ENCODE data around the gene SLC35B1.
"Not testable (repeated sequence)": the region's sequence is repeated elsewhere in the genome, so short reads cannot be mapped to it uniquely, and the experiment has no call there.

The SLC35B1 gene

GRCh38 chr17:49676276-49676868, 31.4 kb downstream of the SLC35B1 start:
- Histone ChIP-seq H3K9me3 (ENCODE audit: insufficient read depth, low read length) (no peaks in the 10 kb centered on the region), H2AFZ (ENCODE audit: low read depth, low read length) (no peak overlapping the region), H3K79me2 (ENCODE audit: low read length) (peaks cover 53% of the 10 kb centered on the region), H3K4me2 (ENCODE audit: low read length) (peak overlapping the region; percentile 99), H3K27me3 (ENCODE audit: low read depth, low read length) (no peaks in the 10 kb centered on the region; the same call in 1 of the 2 replicates), H3K9ac (ENCODE audit: low read length) (peak overlapping the region; percentile 97), H3K27ac (ENCODE audit: low read length) (peak overlapping the region; percentile 83), H3K4me1 (ENCODE audit: low read length) (peaks cover 23% of the 10 kb centered on the region), H3K4me3 (ENCODE audit: low read length) (peak overlapping the region; percentile 96), H4K20me1 (ENCODE audit: insufficient read depth, low read length) (peaks cover 34% of the 10 kb centered on the region), H3K36me3 (replicated peaks; ENCODE audit: low read depth, low read length) (peaks cover 11% of the 10 kb centered on the region)
- TF ChIP-seq CTCF (IDR thresholded peaks at IDR 0.05; ENCODE audit: low read depth, low read length) (no peak), EZH2phosphoT487 (IDR thresholded peaks at IDR 0.05; ENCODE audit: low read depth) (no peak)

DNA sequence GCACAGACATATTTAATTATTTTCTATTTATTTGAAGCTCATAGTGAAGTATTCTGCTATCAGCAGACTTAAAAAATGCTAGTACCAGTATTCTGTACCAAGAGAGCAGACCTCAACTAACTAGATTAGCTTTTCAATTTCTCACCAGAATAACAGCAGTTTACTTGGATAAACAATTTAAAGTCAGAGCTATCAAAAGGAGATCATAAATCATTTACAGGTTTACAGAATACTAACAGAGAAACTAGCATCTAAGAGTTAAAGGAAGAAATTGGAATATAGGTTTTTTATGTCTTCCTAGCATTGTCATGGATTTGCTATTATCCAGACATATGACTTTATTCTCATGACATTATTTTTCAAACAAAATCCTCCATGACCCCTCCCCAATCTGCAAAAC, 33.3 kb downstream of the SLC35B1 start:
- Histone ChIP-seq H3K27ac (ENCODE audit: low read length) (no peak overlapping the region), H3K9ac (ENCODE audit: low read length) (no peak overlapping the region), H3K9me3 (ENCODE audit: insufficient read depth, low read length) (no peaks in the 10 kb centered on the region), H3K36me3 (replicated peaks; ENCODE audit: low read depth, low read length) (peaks cover 11% of the 10 kb centered on the region), H2AFZ (ENCODE audit: low read depth, low read length) (no peak overlapping the region), H3K27me3 (ENCODE audit: low read depth, low read length) (no peaks in the 10 kb centered on the region), H4K20me1 (ENCODE audit: insufficient read depth, low read length) (peaks cover 48% of the 10 kb centered on the region), H3K4me1 (ENCODE audit: low read length) (peaks cover 23% of the 10 kb centered on the region), H3K4me2 (ENCODE audit: low read length) (no peak overlapping the region), H3K4me3 (ENCODE audit: low read length) (no peak overlapping the region), H3K79me2 (ENCODE audit: low read length) (peaks cover 71% of the 10 kb centered on the region)
- TF ChIP-seq EZH2phosphoT487 (IDR thresholded peaks at IDR 0.05; ENCODE audit: low read depth) (no peak), CTCF (IDR thresholded peaks at IDR 0.05; ENCODE audit: low read depth, low read length) (no peak)

- not testable (repeated sequence) for H3K4me2 ChIP-seq (ENCODE audit: low read length); H3K27ac ChIP-seq (ENCODE audit: low read length); H2AFZ ChIP-seq (ENCODE audit: low read depth, low read length); H3K27me3 ChIP-seq (ENCODE audit: low read depth, low read length); H3K4me3 ChIP-seq (ENCODE audit: low read length); H3K9me3 ChIP-seq (ENCODE audit: insufficient read depth, low read length); H3K9ac ChIP-seq (ENCODE audit: low read length)
- Histone ChIP-seq H3K79me2 (ENCODE audit: low read length) (peaks cover 73% of the 10 kb centered on the region), H3K36me3 (replicated peaks; ENCODE audit: low read depth, low read length) (peaks cover 11% of the 10 kb centered on the region), H3K4me1 (ENCODE audit: low read length) (peaks cover 23% of the 10 kb centered on the region), H4K20me1 (ENCODE audit: insufficient read depth, low read length) (peaks cover 48% of the 10 kb centered on the region)
These were observed 34.1 kb downstream of the SLC35B1 start for GRCh38 chr17:49673679-49674078.

- Histone ChIP-seq H3K4me3 (ENCODE audit: low read length) (no peak overlapping the region), H3K27ac (ENCODE audit: low read length) (no peak overlapping the region), H3K4me1 (ENCODE audit: low read length) (peaks cover 6% of the 10 kb centered on the region), H3K36me3 (replicated peaks; ENCODE audit: low read depth, low read length) (peaks cover 11% of the 10 kb centered on the region), H3K9ac (ENCODE audit: low read length) (no peak overlapping the region), H2AFZ (ENCODE audit: low read depth, low read length) (no peak overlapping the region), H3K9me3 (ENCODE audit: insufficient read depth, low read length) (no peaks in the 10 kb centered on the region), H3K79me2 (ENCODE audit: low read length) (peaks cover 75% of the 10 kb centered on the region), H4K20me1 (ENCODE audit: insufficient read depth, low read length) (peaks cover 39% of the 10 kb centered on the region), H3K4me2 (ENCODE audit: low read length) (no peak overlapping the region), H3K27me3 (ENCODE audit: low read depth, low read length) (no peaks in the 10 kb centered on the region)
- TF ChIP-seq EZH2phosphoT487 (IDR thresholded peaks at IDR 0.05; ENCODE audit: low read depth): no peak
- no peak for TF ChIP-seq CTCF (IDR thresholded peaks at IDR 0.05; ENCODE audit: low read depth, low read length)
These were observed 37.1 kb downstream of the SLC35B1 start for GRCh38 chr17:49670641-49671040.
